ENCODE data around the gene THAP8.

GRCh38 chr19:36008336-36008978, 45.6 kb downstream of the THAP8 start, which contains the start of gene SYNE4:
- TF ChIP-seq CTCF (conservative IDR thresholded peaks at IDR 0.05 in 1 of 2, IDR thresholded peaks at IDR 0.05 in 1 of 2; ENCODE audit: extremely low read depth in 1 of 2, insufficient read depth in 1 of 2, low read depth in 1 of 2, low read length in 2 of 2) (no peak), EZH2 (IDR thresholded peaks at IDR 0.05; ENCODE audit: borderline replicate concordance, low read length) (no peak)

All from mammary epithelial cell (primary cell).